H9 (cell line): ENCODE results near the gene DYNLRB2. TPM values are rescaled to one million over a fixed set of nuclear protein-coding genes. Genes with fewer than 3 reads are reported as not detected.

Source experiments
- DNase-seq: peaks from one replicate; pipeline ENCODE4 v3.0.0-alpha.2; 2017
- H2AFZ ChIP-seq: one replicate; pipeline ENCODE4 v1.6.1; 2013; ENCODE audit warnings: mild to moderate bottlenecking, low read length, control low read depth, moderate library complexity
- H2AK5ac ChIP-seq: 2 replicates; pipeline ENCODE4 v1.6.1; 2013; ENCODE audit warnings: low read length, control low read depth, mixed read lengths; ENCODE audit not compliant: insufficient read length
- H2BK120ac ChIP-seq: one replicate; pipeline ENCODE4 v1.6.1; 2013; ENCODE audit warnings: low read depth, mild to moderate bottlenecking, low read length, control low read depth, inconsistent platforms; ENCODE audit not compliant: poor library complexity, severe bottlenecking
- H2BK12ac ChIP-seq: 2 replicates; pipeline ENCODE4 v1.6.1; 2013; ENCODE audit warnings: low read length, control low read depth, mixed read lengths, low read depth; ENCODE audit not compliant: insufficient read length
- H2BK15ac ChIP-seq: 2 replicates; pipeline ENCODE4 v1.6.1; 2013; ENCODE audit warnings: low read depth, low read length, control low read depth
- H2BK20ac ChIP-seq: one replicate; pipeline ENCODE4 v1.6.1; 2013; ENCODE audit warnings: low read depth, mild to moderate bottlenecking, low read length, control low read depth, inconsistent platforms; ENCODE audit not compliant: poor library complexity, severe bottlenecking
- H2BK5ac ChIP-seq: 2 replicates; pipeline ENCODE4 v1.6.1; 2013; ENCODE audit warnings: low read length, control low read depth, mixed read lengths; ENCODE audit not compliant: insufficient read length
- H3K14ac ChIP-seq: 2 replicates; pipeline ENCODE4 v1.6.1; 2013; ENCODE audit warnings: low read length, control low read depth; ENCODE audit not compliant: insufficient read depth
- H3K18ac ChIP-seq: 2 replicates; pipeline ENCODE4 v1.6.1; 2013; ENCODE audit warnings: low read depth, mild to moderate bottlenecking, mixed read lengths, low read length, control low read depth; ENCODE audit not compliant: insufficient read length
- H3K23ac ChIP-seq: 2 replicates; pipeline ENCODE4 v1.6.1; 2013; ENCODE audit warnings: low read length, control low read depth, mixed read lengths, low read depth; ENCODE audit not compliant: insufficient read length
- H3K23me2 ChIP-seq: 2 replicates; pipeline ENCODE4 v1.6.1; 2013; ENCODE audit warnings: low read depth, mild to moderate bottlenecking, mixed read lengths, low read length, control low read depth; ENCODE audit not compliant: insufficient read length, poor library complexity, severe bottlenecking
- H3K27ac ChIP-seq: 2 replicates; pipeline ENCODE4 v1.5.1; 2013; ENCODE audit warnings: low read length, control low read depth, mixed read lengths, low read depth; ENCODE audit not compliant: insufficient read length
- H3K27me3 ChIP-seq: 2 replicates; pipeline ENCODE4 v1.6.1; 2013; ENCODE audit warnings: low read length, control low read depth, inconsistent platforms; ENCODE audit not compliant: insufficient read depth
- H3K4ac ChIP-seq: 2 replicates; pipeline ENCODE4 v1.6.1; 2013; ENCODE audit warnings: low read depth, mild to moderate bottlenecking, control low read depth, inconsistent platforms, low read length, moderate library complexity
- H3K4me1 ChIP-seq: 2 replicates; pipeline ENCODE4 v1.6.1; 2013; ENCODE audit warnings: low read length, control low read depth, inconsistent platforms; ENCODE audit not compliant: insufficient read depth
- H3K4me2 ChIP-seq: 2 replicates; pipeline ENCODE4 v1.6.1; 2013; ENCODE audit warnings: low read length, control low read depth, mixed read lengths; ENCODE audit not compliant: insufficient read length, insufficient read depth
- H3K56ac ChIP-seq: 2 replicates; pipeline ENCODE4 v1.6.1; 2013; ENCODE audit warnings: low read depth, mild to moderate bottlenecking, mixed read lengths, low read length, control low read depth; ENCODE audit not compliant: insufficient read length
- H3K79me1 ChIP-seq: 2 replicates; pipeline ENCODE4 v1.6.1; 2013; ENCODE audit warnings: low read depth, mild to moderate bottlenecking, moderate library complexity, low read length, control low read depth, inconsistent platforms; ENCODE audit not compliant: insufficient read depth, poor library complexity, severe bottlenecking
- H3K79me2 ChIP-seq: 2 replicates; pipeline ENCODE4 v1.6.1; 2013; ENCODE audit warnings: low read length, control low read depth, inconsistent platforms; ENCODE audit not compliant: insufficient read depth
- H3K9ac ChIP-seq: 2 replicates; pipeline ENCODE4 v1.6.1; 2013; ENCODE audit warnings: low read length, control low read depth, mixed read lengths; ENCODE audit not compliant: insufficient read length; ENCODE audit errors: extremely low read depth
- H3K9me3 ChIP-seq: one replicate; pipeline ENCODE4 v1.6.1; 2013; ENCODE audit warnings: low read depth, low read length, inconsistent platforms; ENCODE audit not compliant: control insufficient read depth
- H3T11ph ChIP-seq: one replicate; pipeline ENCODE4 v1.6.1; 2013; ENCODE audit warnings: mild to moderate bottlenecking, low read length, control low read depth, inconsistent platforms
- H4K20me1 ChIP-seq: one replicate; pipeline ENCODE4 v1.6.1; 2013; ENCODE audit not compliant: control insufficient read depth, insufficient read length, insufficient read depth
- H4K5ac ChIP-seq: 2 replicates; pipeline ENCODE4 v1.6.1; 2013; ENCODE audit warnings: low read depth, mild to moderate bottlenecking, mixed read lengths, low read length, control low read depth; ENCODE audit not compliant: insufficient read length
- H4K8ac ChIP-seq: replicated peaks from 2 replicates; pipeline ENCODE4 v1.6.1; 2013; ENCODE audit warnings: low read length, control low read depth, mixed read lengths, low read depth; ENCODE audit not compliant: insufficient read length
- H4K91ac ChIP-seq: 2 replicates; pipeline ENCODE4 v1.6.1; 2013; ENCODE audit warnings: low read depth, mild to moderate bottlenecking, moderate library complexity, mixed read lengths, low read length, control low read depth; ENCODE audit not compliant: insufficient read length
- H3K27ac Mint-ChIP-seq, 3 experiments: 2 replicates in 2 of 3; 3 replicates in 1 of 3; pipeline ENCODE4 v1.8.0; 2020 to 2021; ENCODE audit warnings: mixed read lengths in 3 of 3, mild to moderate bottlenecking in 1 of 3, moderate library complexity in 1 of 3
- H3K27me3 Mint-ChIP-seq: 2 replicates; pipeline ENCODE4 v1.8.0; 2021; ENCODE audit warnings: low read depth, mild to moderate bottlenecking, moderate library complexity, mixed read lengths
- H3K36me3 Mint-ChIP-seq, 3 experiments: 2 replicates in 2 of 3; 3 replicates in 1 of 3; pipeline ENCODE4 v1.8.0; 2020 to 2021; ENCODE audit warnings: low read depth in 3 of 3, mixed read lengths in 3 of 3; ENCODE audit not compliant: insufficient read depth in 1 of 3
- H3K4me1 Mint-ChIP-seq, 2 experiments: 2 replicates each; pipeline ENCODE4 v1.8.0; 2020; ENCODE audit warnings: mixed read lengths in 2 of 2
- H3K4me3 Mint-ChIP-seq, 2 experiments: 2 replicates in 1 of 2; 3 replicates in 1 of 2; pipeline ENCODE4 v1.8.0; 2020 to 2021; ENCODE audit warnings: mild to moderate bottlenecking in 2 of 2, mixed read lengths in 2 of 2, moderate library complexity in 1 of 2
- H3K9me3 Mint-ChIP-seq, 2 experiments: 2 replicates in 1 of 2; 3 replicates in 1 of 2; pipeline ENCODE4 v1.8.0; 2020; ENCODE audit warnings: mild to moderate bottlenecking in 2 of 2, mixed read lengths in 2 of 2, moderate library complexity in 1 of 2
- WGBS: extraction: QIAGEN DNeasy Blood & Tissue Kit; methylation state at CpG from one replicate; pipeline ENCODE4 v1.1.7; 2013; ENCODE audit warnings: missing lambda C conversion rate, low lambda C conversion rate, mixed read lengths; ENCODE audit not compliant: insufficient read length; ENCODE audit errors: extremely low coverage; 5-methylcytosine and 5-hydroxymethylcytosine counted together
- total RNA-seq: library from RNA; stranded (reverse); gene quantifications from 2 replicates; pipeline ENCODE4 v1.2.1, GENCODE V29; 2021
- TF ChIP-seq, protein P1 (sequence below): fragments of 200-600 bp; sonication (generic); conservative IDR thresholded peaks from 3 replicates; pipeline ENCODE4 v1.8.0; 2021; ENCODE audit warnings: antibody characterized with exemption, mild to moderate bottlenecking

The DYNLRB2 gene
- total RNA-seq, 1 experiment from 2014 or later = not detected

DNA sequence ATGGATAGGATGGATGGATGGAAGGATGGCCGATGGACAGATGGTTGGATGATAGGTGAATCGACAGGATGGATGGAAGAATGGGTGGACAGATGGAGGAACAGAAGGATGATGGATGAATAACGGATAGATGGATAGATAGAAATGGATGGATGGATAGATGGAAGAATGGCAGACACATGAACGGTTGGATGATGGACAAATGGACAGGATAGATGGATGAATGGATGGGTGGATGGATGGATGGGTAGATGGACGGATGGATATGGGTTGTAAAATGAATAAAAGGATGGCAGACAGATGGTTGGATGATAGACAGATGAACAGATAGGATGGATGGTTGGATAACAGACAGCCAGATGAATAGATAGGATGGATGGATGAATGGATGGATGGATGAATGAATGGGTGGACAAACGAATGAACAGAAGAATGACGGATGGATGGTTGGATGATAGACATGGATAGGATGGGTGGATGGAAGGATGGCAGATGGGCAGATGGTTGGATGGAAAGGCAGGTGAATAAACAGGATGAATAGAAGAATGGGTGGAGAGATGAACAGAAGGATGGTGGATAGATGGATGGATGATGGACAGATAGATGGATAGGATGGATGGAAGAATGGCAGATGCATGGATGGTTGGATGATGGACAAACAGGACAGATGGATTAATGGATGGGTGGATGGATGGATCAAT, 55.9 kb downstream of the DYNLRB2 start:
- H2BK15ac ChIP-seq = no peak overlapping the region
- no peak overlapping the region for H4K8ac ChIP-seq
- no peak for DNase-seq
- Mint-ChIP-seq H3K27me3 (peaks cover 18% of the 10 kb centered on the region), H3K4me3 (no peak overlapping the region), H3K4me1 (no peaks in the 10 kb centered on the region), H3K27ac (no peak overlapping the region), H3K9me3 (peaks cover 13 to 26% of the 10 kb centered on the region in 2 experiments), H3K36me3 (peaks cover 0 to 3% (median 0%) of the 10 kb centered on the region in 3 experiments; a peak in 3 of 7 replicates)
- H3K18ac ChIP-seq = no peak overlapping the region
- H3K79me1 ChIP-seq = no peaks in the 10 kb centered on the region
- no peak overlapping the region for H2BK5ac ChIP-seq
- H3K4ac ChIP-seq = no peak overlapping the region
- 100% methylated on average over 3 of the region's 7 CpGs for WGBS
- no peak overlapping the region for H3K27ac ChIP-seq
- no peak overlapping the region for H3K14ac ChIP-seq
- no peak overlapping the region for H2BK120ac ChIP-seq
- TF ChIP-seq, protein P1, sequence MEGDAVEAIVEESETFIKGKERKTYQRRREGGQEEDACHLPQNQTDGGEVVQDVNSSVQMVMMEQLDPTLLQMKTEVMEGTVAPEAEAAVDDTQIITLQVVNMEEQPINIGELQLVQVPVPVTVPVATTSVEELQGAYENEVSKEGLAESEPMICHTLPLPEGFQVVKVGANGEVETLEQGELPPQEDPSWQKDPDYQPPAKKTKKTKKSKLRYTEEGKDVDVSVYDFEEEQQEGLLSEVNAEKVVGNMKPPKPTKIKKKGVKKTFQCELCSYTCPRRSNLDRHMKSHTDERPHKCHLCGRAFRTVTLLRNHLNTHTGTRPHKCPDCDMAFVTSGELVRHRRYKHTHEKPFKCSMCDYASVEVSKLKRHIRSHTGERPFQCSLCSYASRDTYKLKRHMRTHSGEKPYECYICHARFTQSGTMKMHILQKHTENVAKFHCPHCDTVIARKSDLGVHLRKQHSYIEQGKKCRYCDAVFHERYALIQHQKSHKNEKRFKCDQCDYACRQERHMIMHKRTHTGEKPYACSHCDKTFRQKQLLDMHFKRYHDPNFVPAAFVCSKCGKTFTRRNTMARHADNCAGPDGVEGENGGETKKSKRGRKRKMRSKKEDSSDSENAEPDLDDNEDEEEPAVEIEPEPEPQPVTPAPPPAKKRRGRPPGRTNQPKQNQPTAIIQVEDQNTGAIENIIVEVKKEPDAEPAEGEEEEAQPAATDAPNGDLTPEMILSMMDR = no peak
- no peaks in the 10 kb centered on the region for H4K20me1 ChIP-seq
- H2BK20ac ChIP-seq = no peak overlapping the region
- H3K23ac ChIP-seq = no peak overlapping the region
- H2BK12ac ChIP-seq = no peak overlapping the region
- no peaks in the 10 kb centered on the region for H3K27me3 ChIP-seq
- no peak overlapping the region for H2AK5ac ChIP-seq
- no peak overlapping the region for H2AFZ ChIP-seq
- H4K91ac ChIP-seq = no peak overlapping the region
- H3K4me2 ChIP-seq = no peak overlapping the region
- H3T11ph ChIP-seq = no peak overlapping the region
- H3K23me2 ChIP-seq = no peaks in the 10 kb centered on the region
- H3K9me3 ChIP-seq = no peaks in the 10 kb centered on the region
- H3K9ac ChIP-seq = no peak overlapping the region
- no peaks in the 10 kb centered on the region for H3K4me1 ChIP-seq
- H3K56ac ChIP-seq = no peak overlapping the region
- H3K79me2 ChIP-seq = no peaks in the 10 kb centered on the region
- H4K5ac ChIP-seq = no peak overlapping the region
